Heart right ventricle (tissue), 16 donors: ENCODE data around the gene EHF. TPM values are rescaled to one million over a fixed set of nuclear protein-coding genes. Genes with fewer than 3 reads are reported as not detected.

Source experiments
- ATAC-seq, 8 donors: fragments of 200-7000 bp; cut with Tn5 transposase; one replicate each; pipeline ENCODE4 v1.9.1; 2020; ENCODE audit warnings: mild to moderate bottlenecking in 8 of 8, moderate library complexity in 8 of 8, moderate number of reproducible peaks in 1 of 8
- DNase-seq, 2 donors: peaks; one replicate each; pipeline ENCODE4 v3.0.0-alpha.2; 2020
- H3K27ac ChIP-seq, 10 donors: fragments of 200-600 bp; sonication (generic) in 2 of 10; one replicate each; pipeline versions ENCODE4 v1.5.0 to v1.8.0; 2020 to 2022; ENCODE audit warnings: mild to moderate bottlenecking in 3 of 10
- H3K27me3 ChIP-seq, 7 donors: fragments of 200-600 bp; one replicate each; pipeline ENCODE4 v1.8.0; 2021 to 2022; ENCODE audit warnings: mild to moderate bottlenecking in 2 of 7
- H3K36me3 ChIP-seq, 9 donors: fragments of 200-600 bp; sonication (generic) in 1 of 9; one replicate each; pipeline versions ENCODE4 v1.5.0 to v1.8.0; 2020 to 2022; ENCODE audit warnings: mild to moderate bottlenecking in 2 of 9
- H3K4me1 ChIP-seq, 9 donors: fragments of 200-600 bp; sonication (generic) in 1 of 9; one replicate each; pipeline versions ENCODE4 v1.5.0 to v1.8.0; 2020 to 2022; ENCODE audit warnings: mild to moderate bottlenecking in 4 of 9
- H3K4me3 ChIP-seq, 10 donors: fragments of 200-600 bp; sonication (generic) in 2 of 10; one replicate each; pipeline versions ENCODE4 v1.5.0 to v1.8.0; 2020 to 2022; ENCODE audit warnings: mild to moderate bottlenecking in 7 of 10, moderate library complexity in 2 of 10
- H3K9me3 ChIP-seq, 11 donors: fragments of 200-600 bp in 10 of 11; sonication (generic) in 2 of 11; one replicate each; pipeline versions ENCODE4 v1.5.0 to v1.8.0; 2013 to 2022; ENCODE audit warnings: mild to moderate bottlenecking in 2 of 11, control low read depth in 1 of 11, moderate library complexity in 1 of 11
- CTCF ChIP-seq, 9 donors: fragments of 200-600 bp; sonication (generic) in 2 of 9; IDR thresholded peaks; one replicate each; pipeline versions ENCODE4 v1.5.0 to v1.8.0; 2021 to 2022; ENCODE audit warnings: antibody characterized with exemption in 9 of 9, mild to moderate bottlenecking in 5 of 9, moderate library complexity in 1 of 9
- WGBS, 2 donors: extraction: QIAGEN DNeasy Blood & Tissue Kit; methylation state at CpG; one replicate each; pipeline ENCODE4 v1.1.7; 2013; ENCODE audit warnings: inconsistent platforms in 1 of 2; 5-methylcytosine and 5-hydroxymethylcytosine counted together
- intact Hi-C, 10 donors: fragments of 100-400 bp; cut with DNase I; formaldehyde crosslinking; loops; one replicate each; pipeline versions ENCODE4 v1.11.1 to v1.14.2; 2022
- polyA plus RNA-seq, 2 donors: library from polyadenylated mRNA; stranded (reverse); fragments of 200-250 nt; gene quantifications; one replicate each; pipeline ENCODE4 v1.2.3, GENCODE V29; 2013
- total RNA-seq, 10 donors: library from RNA; stranded (reverse); fragmentation: NEBNext Ultra II Directional in 3 of 10; extraction: Animal tissue kit (Norgen Biotek cat#: 25700) in 3 of 10; gene quantifications; one replicate each; pipeline versions ENCODE4 v1.2.1 to v1.2.4, GENCODE V29; 2021 to 2023
- donor health status: Arrhythmogenic right ventricular cardiomyopathy.
- donor health status: ischemic (EF 13 %, LVEDD 7.1; RV severe dilation, severe dysfunction).
- donor health status: healthy with polysubstance abuse.
- donor health status: DM: no; HTN: yes; CAD: no.
- donor health status: DM: no; HTN: no; CAD: no.
- donor health status: ischemic (EF 25% LVEDD 6.9; RV normal size, moderate dysfunction).
- donor health status: ischemic (EF 25% LVEDD 5.7; RV mildly dilated, moderate dysfunction).
- donor health status: healthy.
- donor health status: DM: yes; HTN: yes; CAD: no.
- donor health status: Ischemic cardiomyopathy.
- donor health status: ischemic (EF 35%, LVEDD 5.7; RV mildly dilated, moderate dysfunction).
- donor health status: nonischemic (EF 11% LVEDD 7.7; RV severe dilation, severe dysfunction).
- donor health status: DM: yes; HTN: yes; CAD: no.
- donor health status: PGD.
- donor health status: ischemic (EF 29% LVEDD 5.4; RV normal size, mild dysfunction).
- donor health status: nonischemic (EF 23%, LVEDD 6.1; RV moderate dilation, normal function).

EHF gene
- total and polyA plus RNA-seq, 12 donors, result 0.09 to 3.2 (median 0.81) TPM; not detected in 1

- no peak for TF ChIP-seq CTCF (IDR thresholded peaks at IDR 0.05)
- no peak for DNase-seq
- H3K4me3 ChIP-seq, result no peak overlapping the region
- H3K27me3 ChIP-seq, result no peaks in the 10 kb centered on the region
- WGBS, 2 donors, result 67 to 76% methylated on average over 6 of the region's 6 CpGs
- no peaks in the 10 kb centered on the region for H3K36me3 ChIP-seq
- ATAC-seq, result no peak
- intact Hi-C loops, result loop anchor here in 1 of 10 donors (10.0 kb wide), 1 partner anchor 56 kb away; no protein-coding TSS in a partner anchor
- no peaks in the 10 kb centered on the region for H3K9me3 ChIP-seq
- H3K27ac ChIP-seq, result no peak overlapping the region
- peaks cover 0 to 24% (median 0%) of the 10 kb centered on the region in 9 donors for H3K4me1 ChIP-seq
These were observed 29.6 kb downstream of the EHF start for GRCh38 chr11:34650528-34650927.

- no peak for TF ChIP-seq CTCF (IDR thresholded peaks at IDR 0.05)
- ATAC-seq (no peak), DNase-seq (no peak)
- intact Hi-C loops, result loop anchor here in 1 of 10 donors (10.0 kb wide), 1 partner anchor 57 kb away; no protein-coding TSS in a partner anchor
- H3K9me3 ChIP-seq, result no peaks in the 10 kb centered on the region
- H3K27me3 ChIP-seq, result no peaks in the 10 kb centered on the region
- no peak overlapping the region for H3K27ac ChIP-seq
- no peaks in the 10 kb centered on the region for H3K36me3 ChIP-seq
- WGBS, 2 donors, result 55 to 69% methylated on average over 3 of the region's 3 CpGs
- peaks cover 0 to 24% (median 0%) of the 10 kb centered on the region in 9 donors for H3K4me1 ChIP-seq
- H3K4me3 ChIP-seq, result no peak overlapping the region
These were observed 30.7 kb downstream of the EHF start for GRCh38 chr11:34651551-34651950.

- Histone ChIP-seq H3K9me3 (no peaks in the 10 kb centered on the region), H3K27me3 (no peaks in the 10 kb centered on the region), H3K36me3 (no peaks in the 10 kb centered on the region), H3K27ac (no peak overlapping the region), H3K4me1 (peaks cover 0 to 24% (median 0%) of the 10 kb centered on the region in 9 donors), H3K4me3 (no peak overlapping the region)
- DNase-seq, result no peak
- intact Hi-C loops, result loop anchor here in 1 of 10 donors (10.0 kb wide), 1 partner anchor 58 kb away; no protein-coding TSS in a partner anchor
- 78 to 87% methylated on average over 6 of the region's 6 CpGs for WGBS, 2 donors
- no peak for TF ChIP-seq CTCF (IDR thresholded peaks at IDR 0.05)
- ATAC-seq, result no peak
These were observed 31.5 kb downstream of the EHF start for GRCh38 chr11:34652191-34652973.

- Histone ChIP-seq H3K9me3 (no peaks in the 10 kb centered on the region), H3K4me1 (peaks cover 0 to 24% (median 0%) of the 10 kb centered on the region in 9 donors), H3K4me3 (no peak overlapping the region), H3K27ac (no peak overlapping the region), H3K27me3 (no peaks in the 10 kb centered on the region), H3K36me3 (no peaks in the 10 kb centered on the region)
- ATAC-seq (no peak), DNase-seq (no peak)
- whole genome bisulfite sequencing, 2 donors, result 89 to 90% methylated on average over 3 of the region's 3 CpGs
- TF ChIP-seq CTCF (IDR thresholded peaks at IDR 0.05), result no peak
- intact Hi-C loops, result loop anchor here in 1 of 10 donors (10.0 kb wide), 1 partner anchor 58 kb away; no protein-coding TSS in a partner anchor
These were observed 32.1 kb downstream of the EHF start for GRCh38 chr11:34653031-34653430.
